ENCODE data around the gene FGR.

FGR gene

DNA sequence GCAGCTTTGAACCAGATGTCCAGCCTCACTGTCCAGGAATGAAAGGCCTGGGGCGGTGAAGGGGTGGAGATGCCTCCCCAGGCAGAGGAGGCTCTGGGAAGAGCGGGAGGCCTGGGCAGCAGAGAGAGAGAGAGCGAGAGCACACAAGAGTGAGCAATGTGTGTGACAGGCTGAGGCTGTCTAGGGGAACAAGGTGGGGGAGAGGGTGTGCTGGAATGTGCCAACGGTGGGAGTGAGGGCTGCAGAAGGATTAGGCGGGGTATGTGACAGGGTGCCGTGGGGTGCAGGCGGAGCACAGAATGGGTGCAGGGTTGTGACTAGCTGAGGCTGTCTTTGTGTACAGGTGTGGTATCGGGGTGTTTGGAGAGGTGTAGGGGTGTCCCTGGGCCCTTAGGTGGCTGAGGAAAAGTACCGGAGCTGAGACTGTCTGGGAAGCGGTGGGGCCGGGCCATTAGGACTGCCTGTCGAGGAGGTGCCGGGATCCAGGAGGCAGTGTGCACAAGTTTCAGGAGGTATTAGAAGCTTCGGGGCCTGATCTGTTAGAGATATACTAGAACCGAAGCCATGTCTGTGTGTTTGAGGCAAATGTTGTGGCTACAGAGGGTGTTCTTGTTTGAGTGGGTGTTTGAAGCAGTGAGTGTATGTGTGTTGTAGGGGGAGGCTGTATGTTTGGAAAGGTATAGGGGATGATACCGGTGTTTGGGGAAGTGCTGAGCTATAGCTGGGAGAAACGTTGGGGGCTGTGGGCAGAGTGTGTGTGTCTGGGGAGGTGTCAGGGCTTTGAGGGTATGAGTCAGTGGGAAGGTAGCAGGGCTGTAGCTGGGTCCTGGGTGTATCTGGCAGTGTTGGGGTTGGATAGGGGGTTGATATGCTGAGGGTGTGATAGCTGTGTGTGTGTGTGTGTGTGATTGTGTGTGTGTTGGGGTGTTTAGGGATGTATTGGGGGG lies 40.1 kb downstream of the FGR start:
- peaks cover 22% of the 10 kb centered on the region for H3K4me1 Mint-ChIP-seq
- H3K9me3 Mint-ChIP-seq, result no peaks in the 10 kb centered on the region
- no peaks in the 10 kb centered on the region for H3K36me3 Mint-ChIP-seq (ENCODE audit: low read depth)
- no peak for DNase-seq
- no peak overlapping the region for H3K27ac Mint-ChIP-seq
- TF ChIP-seq, protein P1, sequence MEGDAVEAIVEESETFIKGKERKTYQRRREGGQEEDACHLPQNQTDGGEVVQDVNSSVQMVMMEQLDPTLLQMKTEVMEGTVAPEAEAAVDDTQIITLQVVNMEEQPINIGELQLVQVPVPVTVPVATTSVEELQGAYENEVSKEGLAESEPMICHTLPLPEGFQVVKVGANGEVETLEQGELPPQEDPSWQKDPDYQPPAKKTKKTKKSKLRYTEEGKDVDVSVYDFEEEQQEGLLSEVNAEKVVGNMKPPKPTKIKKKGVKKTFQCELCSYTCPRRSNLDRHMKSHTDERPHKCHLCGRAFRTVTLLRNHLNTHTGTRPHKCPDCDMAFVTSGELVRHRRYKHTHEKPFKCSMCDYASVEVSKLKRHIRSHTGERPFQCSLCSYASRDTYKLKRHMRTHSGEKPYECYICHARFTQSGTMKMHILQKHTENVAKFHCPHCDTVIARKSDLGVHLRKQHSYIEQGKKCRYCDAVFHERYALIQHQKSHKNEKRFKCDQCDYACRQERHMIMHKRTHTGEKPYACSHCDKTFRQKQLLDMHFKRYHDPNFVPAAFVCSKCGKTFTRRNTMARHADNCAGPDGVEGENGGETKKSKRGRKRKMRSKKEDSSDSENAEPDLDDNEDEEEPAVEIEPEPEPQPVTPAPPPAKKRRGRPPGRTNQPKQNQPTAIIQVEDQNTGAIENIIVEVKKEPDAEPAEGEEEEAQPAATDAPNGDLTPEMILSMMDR (IDR thresholded peaks at IDR 0.05), result no peak
- H3K4me3 Mint-ChIP-seq, result no peak overlapping the region
- H3K27me3 Mint-ChIP-seq (ENCODE audit: low read depth, poor library complexity), result no peaks in the 10 kb centered on the region

DNA sequence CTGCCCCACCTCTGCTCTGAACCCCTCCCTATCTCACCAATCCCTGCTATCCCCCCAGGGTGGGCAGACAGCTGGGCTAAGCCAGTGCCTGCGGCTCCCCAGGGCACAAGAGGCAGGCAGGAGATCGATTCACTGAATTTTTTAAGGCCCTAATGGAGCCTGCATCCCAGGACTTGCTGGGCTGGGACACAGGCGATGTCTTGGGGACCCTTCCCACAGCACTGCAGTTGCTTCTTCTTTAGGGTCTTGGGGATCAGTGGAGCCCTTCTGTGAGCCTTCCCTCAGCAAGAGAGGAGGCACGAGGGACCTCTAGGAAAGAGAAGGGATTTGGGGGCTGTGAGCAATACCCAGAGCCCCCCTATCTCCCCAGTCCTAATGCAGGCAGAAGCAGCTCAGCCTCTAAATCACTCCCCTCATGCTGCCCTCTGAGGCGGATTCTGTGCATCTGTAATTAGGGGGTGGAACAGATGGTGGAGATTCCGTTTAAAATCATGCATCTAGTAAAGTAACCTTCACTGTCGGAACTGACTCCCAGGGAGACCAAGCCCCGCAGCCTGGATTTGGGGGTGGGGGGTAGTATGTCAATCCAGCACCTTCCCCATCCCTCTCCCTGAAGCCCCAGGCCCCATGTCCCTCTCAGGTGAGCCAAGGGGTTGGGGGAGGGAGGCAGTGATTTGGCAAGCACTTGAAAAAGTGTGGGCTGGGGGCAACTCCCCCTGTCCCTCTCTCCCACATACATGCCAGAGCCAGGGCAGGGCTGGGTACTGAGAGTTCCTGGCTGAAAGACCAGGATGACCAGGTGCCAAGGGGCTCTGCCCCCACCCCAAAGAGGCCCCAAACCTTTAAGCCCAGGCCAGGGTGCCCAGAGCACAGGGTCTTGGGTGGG lies 41.1 kb downstream of the FGR start:
- Mint-ChIP-seq H3K27ac (peak overlapping the region; percentile 81), H3K9me3 (no peaks in the 10 kb centered on the region), H3K4me1 (peaks cover 22% of the 10 kb centered on the region), H3K4me3 (no peak overlapping the region), H3K36me3 (ENCODE audit: low read depth) (no peaks in the 10 kb centered on the region), H3K27me3 (ENCODE audit: low read depth, poor library complexity) (no peaks in the 10 kb centered on the region)
- no peak for DNase-seq
- TF ChIP-seq, protein P1 (IDR thresholded peaks at IDR 0.05), result no peak

DNA sequence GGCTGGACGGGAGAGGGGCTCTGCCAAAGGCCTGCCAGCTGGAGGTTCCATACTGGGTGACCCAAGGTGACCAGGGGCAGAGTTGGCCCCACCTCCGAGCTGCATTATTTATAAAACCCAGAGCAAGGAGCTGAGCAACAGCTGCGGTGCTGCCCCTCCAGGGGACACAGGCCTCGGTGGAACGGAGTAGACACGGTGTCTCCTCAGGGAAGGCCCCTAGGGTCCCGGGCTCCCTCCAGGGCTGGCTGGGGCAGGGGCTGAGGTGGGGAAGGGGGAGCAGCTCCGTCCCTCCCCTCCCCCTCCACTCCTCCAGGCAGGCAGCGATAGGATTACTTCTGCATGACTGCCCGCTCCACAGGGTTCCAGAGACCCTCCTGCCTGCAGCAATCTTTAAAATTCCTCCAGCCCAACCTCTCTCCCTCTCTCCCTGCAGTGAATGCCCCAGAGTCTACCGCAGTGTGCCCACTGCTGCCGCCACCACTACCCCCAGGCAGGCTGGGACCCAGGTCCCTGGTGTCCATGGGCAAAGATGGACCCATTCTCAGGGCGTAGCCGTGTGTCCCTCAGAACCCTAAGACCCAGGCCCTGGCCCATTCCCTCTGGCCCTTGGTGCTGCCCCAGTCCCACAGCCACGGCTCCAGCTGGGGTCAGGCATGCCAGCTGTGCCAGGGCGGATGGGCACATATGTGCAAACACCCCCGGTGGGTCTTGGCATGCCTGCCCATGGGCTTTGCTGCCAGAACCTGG lies 41.9 kb downstream of the FGR start:
- no peaks in the 10 kb centered on the region for H3K9me3 Mint-ChIP-seq
- TF ChIP-seq, protein P1 (IDR thresholded peaks at IDR 0.05), result no peak
- H3K4me3 Mint-ChIP-seq, result peak overlapping the region; percentile 69
- no peaks in the 10 kb centered on the region for H3K27me3 Mint-ChIP-seq (ENCODE audit: low read depth, poor library complexity)
- peak; percentile 64 for DNase-seq
- peak overlapping the region; percentile 93 for H3K27ac Mint-ChIP-seq
- H3K4me1 Mint-ChIP-seq, result peaks cover 22% of the 10 kb centered on the region
- H3K36me3 Mint-ChIP-seq (ENCODE audit: low read depth), result no peaks in the 10 kb centered on the region

DNA sequence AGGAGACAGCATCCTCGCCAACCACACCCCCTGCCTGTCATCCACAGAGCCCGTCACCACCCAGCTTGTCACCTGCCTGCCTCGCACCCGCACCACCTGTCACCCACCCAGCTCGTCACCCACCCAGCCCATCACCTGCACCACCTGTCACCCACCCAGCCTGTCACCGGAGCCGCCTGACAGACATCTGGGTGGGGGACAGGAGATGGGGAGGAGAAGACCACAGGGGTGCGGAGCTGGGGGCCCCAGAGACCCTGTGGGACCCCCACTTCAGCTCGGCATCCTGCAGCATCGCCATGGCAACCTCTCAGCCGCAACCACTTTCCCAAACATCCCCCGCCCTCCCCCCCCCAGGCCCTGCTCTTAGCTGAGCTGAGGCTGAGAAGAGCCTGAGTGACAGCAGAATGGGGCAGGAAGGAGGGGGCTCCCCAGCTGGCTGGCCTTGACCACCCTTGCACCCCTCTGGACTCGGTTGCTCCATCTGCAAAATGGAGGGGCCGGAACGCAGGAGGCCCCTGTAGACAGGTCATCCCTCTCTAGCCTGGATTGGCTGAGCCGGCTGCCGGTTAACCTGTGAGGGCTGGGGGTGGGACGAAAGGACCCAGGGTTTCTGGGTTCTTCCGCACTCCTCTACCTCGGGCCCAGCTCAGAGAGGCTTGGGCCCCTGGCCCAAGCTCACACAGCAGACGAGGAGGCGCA lies 42.6 kb downstream of the FGR start:
- H3K4me1 Mint-ChIP-seq, result peaks cover 22% of the 10 kb centered on the region
- no peaks in the 10 kb centered on the region for H3K9me3 Mint-ChIP-seq
- no peak overlapping the region for H3K4me3 Mint-ChIP-seq
- H3K27me3 Mint-ChIP-seq (ENCODE audit: low read depth, poor library complexity), result no peaks in the 10 kb centered on the region
- H3K27ac Mint-ChIP-seq, result no peak overlapping the region
- peak; percentile 17 for DNase-seq
- H3K36me3 Mint-ChIP-seq (ENCODE audit: low read depth), result no peaks in the 10 kb centered on the region
- TF ChIP-seq, protein P1 (IDR thresholded peaks at IDR 0.05), result no peak

DNA sequence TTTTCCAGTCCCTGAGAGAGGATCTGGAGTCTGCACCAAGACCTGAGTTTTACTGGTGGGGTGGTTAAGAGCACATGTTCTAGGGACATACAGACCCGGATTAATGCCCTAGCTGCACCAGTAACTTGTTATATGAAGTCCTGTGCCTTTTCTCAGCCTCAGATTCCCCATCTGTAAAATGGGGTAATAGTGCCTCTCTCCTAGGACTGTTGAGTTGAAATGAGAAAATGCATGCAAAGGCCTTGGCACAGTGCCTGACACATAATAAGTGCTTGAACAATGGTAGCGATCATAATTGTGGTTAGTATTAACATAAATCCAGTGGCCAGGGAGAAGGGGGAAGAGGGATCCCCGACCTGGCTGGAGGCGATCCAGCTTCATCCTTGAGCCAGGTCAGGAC lies 43.4 kb downstream of the FGR start:
- Mint-ChIP-seq H3K36me3 (ENCODE audit: low read depth) (no peaks in the 10 kb centered on the region), H3K4me1 (peaks cover 22% of the 10 kb centered on the region), H3K27me3 (ENCODE audit: low read depth, poor library complexity) (no peaks in the 10 kb centered on the region), H3K9me3 (no peaks in the 10 kb centered on the region), H3K27ac (no peak overlapping the region), H3K4me3 (no peak overlapping the region)
- DNase-seq, result no peak
- TF ChIP-seq, protein P1 (IDR thresholded peaks at IDR 0.05), result no peak
